Rectal smooth muscle tissue (tissue), 1 donor: ENCODE measurements around the gene ENGASE.

Experiments
- H3K27ac ChIP-seq: one replicate; pipeline ENCODE4 v1.7.0; 2013; ENCODE audit warnings: low read depth, low read length, inconsistent platforms
- H3K27me3 ChIP-seq: one replicate; pipeline ENCODE4 v1.7.0; 2013; ENCODE audit warnings: low read length; ENCODE audit not compliant: control insufficient read depth, insufficient read depth
- H3K36me3 ChIP-seq: one replicate; pipeline ENCODE4 v1.7.0; 2013; ENCODE audit warnings: low read length; ENCODE audit not compliant: control insufficient read depth, insufficient read depth
- H3K4me1 ChIP-seq: one replicate; pipeline ENCODE4 v1.7.0; 2013; ENCODE audit warnings: low read length; ENCODE audit not compliant: control insufficient read depth, insufficient read depth
- H3K4me3 ChIP-seq: one replicate; pipeline ENCODE4 v1.7.0; 2013; ENCODE audit warnings: low read length
- H3K9ac ChIP-seq: one replicate; pipeline ENCODE4 v1.7.0; 2013; ENCODE audit warnings: low read length

The ENGASE gene

DNA sequence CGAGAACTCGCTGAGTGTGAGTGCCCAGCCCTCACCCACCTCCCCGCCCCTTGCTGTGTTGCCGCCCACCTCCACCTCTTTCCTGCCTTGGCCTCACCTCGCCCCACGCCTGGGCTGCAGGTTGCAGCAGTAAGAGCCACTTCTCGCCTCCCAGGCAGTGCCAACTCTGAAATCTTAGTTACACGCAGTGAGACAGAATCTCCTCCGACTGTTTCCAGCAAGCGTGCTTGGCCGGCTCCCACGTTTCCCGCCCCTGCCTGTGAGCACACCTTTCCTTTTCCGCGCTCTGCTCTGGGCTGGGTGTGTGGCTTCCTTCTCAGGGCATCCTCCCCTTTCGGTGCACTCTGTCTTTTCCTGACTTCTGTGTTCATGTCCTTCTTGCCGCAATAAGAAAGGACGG lies 5.7 kb downstream of the ENGASE start:
- Histone ChIP-seq H3K27ac (no peak overlapping the region), H3K4me1 (peaks cover 7% of the 10 kb centered on the region), H3K4me3 (no peak overlapping the region), H3K36me3 (peaks cover 19% of the 10 kb centered on the region), H3K9ac (no peak overlapping the region), H3K27me3 (no peaks in the 10 kb centered on the region)

DNA sequence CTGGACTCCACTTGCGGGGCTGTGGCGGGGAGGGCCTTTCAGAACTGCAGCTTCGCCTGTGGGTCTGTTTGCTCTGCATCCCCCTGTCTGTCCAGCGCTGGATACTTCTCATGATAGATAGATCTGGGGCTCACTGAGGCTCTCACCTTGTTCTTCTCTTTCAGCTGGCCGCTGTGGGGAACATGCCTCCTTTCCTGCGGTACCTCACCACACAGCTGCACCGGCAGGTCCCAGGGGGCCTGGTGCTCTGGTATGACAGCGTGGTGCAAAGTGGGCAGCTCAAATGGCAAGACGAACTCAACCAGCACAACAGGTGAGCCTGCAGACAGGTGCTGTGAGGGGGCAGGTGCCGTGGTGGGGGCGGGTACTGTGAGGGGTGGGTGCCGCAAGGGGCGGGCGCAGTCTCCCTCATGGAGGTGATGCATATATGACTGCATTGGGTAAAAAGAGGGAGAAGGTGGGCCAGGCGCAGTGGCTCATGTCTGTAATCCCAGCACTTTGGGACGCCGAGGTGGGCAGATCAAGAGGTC lies 6.2 kb downstream of the ENGASE start:
- Histone ChIP-seq H3K4me3 (no peak overlapping the region), H3K4me1 (peaks cover 3% of the 10 kb centered on the region), H3K27ac (no peak overlapping the region), H3K27me3 (no peaks in the 10 kb centered on the region), H3K9ac (no peak overlapping the region), H3K36me3 (peaks cover 19% of the 10 kb centered on the region)

DNA sequence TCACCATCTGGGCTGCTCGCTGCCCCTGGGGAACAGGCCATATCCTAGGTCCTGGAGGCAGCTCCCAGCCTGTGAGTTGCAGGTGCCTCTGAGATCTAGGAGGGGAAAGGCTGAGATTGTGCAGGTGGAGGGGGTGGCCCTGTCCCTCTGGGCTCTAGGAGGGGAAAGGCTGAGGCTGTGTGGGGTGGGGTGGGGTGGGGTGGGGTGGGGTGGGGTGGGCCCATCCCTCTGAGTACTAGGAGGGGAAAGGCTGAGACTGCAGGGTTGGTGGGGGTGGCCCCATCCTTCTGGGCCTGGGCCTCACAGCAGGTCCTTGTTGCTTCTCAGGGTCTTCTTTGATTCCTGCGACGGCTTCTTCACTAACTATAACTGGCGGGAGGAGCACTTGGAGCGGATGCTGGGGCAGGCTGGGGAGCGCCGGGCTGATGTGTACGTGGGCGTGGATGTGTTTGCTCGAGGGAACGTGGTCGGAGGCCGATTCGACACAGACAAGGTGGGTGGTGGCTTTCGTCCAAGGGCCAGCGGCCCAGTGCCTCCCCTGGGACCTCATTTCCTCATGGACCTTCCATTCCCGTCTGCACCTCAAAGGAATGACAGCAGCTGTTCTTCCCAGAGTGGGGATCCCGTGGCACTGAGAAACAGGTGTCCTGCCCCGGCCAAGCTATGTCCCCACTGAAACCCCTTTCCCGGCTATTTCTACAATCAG lies 7.1 kb downstream of the ENGASE start:
- Histone ChIP-seq H3K4me3 (no peak overlapping the region), H3K9ac (no peak overlapping the region), H3K36me3 (peaks cover 21% of the 10 kb centered on the region), H3K27ac (no peak overlapping the region), H3K27me3 (no peaks in the 10 kb centered on the region), H3K4me1 (no peaks in the 10 kb centered on the region)

DNA sequence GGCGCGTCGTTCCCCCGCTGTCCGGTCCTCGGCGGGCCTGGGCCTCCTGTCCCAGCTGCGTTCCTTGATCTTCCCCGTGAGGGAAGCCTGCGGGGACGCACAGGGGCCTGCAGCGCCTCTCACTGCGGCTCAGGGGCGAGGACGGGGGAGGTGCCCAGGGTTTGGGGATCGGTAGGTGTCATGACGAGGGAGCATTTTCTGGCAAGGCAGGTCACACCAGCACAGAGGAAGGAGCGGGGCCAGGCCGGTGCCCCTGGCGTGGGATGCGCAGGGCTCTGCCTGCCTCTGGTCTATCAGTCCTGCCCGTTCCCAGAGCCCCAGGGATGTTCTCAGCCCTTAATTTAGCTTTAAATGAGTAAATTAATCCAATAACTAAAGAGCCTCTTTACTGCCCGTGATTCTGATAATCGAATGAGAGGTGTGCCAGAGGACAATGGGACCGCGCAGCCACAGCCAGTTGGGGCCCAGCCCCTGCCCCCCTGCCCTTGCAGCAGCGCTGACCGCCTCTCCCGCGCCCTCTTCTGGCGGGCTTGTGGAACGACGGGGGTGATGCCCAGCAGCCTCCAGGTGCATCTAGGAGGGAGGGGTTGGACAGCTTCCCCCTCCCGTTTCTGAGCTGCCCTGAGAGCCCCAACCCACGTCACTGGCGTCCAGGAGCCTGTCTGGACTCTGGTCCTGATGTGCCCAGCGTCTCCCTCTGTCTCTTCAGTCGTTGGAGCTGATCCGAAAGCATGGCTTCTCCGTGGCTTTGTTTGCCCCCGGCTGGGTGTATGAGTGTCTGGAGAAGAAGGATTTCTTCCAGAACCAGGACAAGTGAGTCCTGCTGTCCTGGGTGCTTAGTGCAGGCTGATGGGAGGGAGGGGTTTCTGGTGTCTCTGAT lies 7.9 kb downstream of the ENGASE start:
- Histone ChIP-seq H3K4me3 (no peak overlapping the region), H3K4me1 (no peaks in the 10 kb centered on the region), H3K27ac (no peak overlapping the region), H3K36me3 (peaks cover 26% of the 10 kb centered on the region), H3K9ac (no peak overlapping the region), H3K27me3 (no peaks in the 10 kb centered on the region)

DNA sequence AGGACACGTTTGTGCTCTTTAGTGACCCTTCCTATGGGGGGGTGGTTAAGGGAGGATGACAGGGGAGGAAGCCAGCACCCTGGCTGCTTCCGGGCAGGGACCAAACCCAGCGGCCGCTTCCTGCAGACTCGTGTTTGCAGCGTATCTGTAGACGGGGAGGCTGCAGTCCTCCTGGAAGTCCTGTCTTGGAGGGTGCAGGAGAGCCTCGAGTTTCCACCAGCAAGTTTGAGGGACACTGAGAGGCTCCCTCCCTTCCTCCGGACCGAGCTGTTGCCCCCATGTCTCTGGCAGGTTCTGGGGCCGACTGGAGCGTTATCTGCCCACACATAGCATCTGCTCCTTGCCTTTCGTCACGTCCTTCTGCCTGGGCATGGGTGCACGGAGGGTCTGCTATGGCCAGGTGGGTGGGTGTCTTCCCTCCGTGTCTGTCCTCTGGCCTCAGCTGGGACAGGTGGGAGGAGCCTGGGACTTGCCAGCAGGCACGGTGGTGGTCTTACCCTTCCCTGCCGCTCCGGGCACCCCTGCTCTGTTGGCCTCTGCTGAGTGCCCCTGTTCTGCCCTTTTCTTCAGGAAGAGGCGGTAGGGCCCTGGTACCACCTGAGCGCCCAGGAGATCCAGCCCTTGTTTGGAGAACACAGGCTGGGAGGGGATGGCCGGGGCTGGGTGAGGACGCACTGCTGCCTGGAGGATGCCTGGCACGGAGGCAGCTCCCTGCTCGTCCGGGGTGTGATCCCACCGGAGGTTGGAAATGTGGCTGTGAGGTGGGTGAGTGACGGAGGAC lies 8.8 kb downstream of the ENGASE start:
- H3K36me3 ChIP-seq = peaks cover 26% of the 10 kb centered on the region

DNA sequence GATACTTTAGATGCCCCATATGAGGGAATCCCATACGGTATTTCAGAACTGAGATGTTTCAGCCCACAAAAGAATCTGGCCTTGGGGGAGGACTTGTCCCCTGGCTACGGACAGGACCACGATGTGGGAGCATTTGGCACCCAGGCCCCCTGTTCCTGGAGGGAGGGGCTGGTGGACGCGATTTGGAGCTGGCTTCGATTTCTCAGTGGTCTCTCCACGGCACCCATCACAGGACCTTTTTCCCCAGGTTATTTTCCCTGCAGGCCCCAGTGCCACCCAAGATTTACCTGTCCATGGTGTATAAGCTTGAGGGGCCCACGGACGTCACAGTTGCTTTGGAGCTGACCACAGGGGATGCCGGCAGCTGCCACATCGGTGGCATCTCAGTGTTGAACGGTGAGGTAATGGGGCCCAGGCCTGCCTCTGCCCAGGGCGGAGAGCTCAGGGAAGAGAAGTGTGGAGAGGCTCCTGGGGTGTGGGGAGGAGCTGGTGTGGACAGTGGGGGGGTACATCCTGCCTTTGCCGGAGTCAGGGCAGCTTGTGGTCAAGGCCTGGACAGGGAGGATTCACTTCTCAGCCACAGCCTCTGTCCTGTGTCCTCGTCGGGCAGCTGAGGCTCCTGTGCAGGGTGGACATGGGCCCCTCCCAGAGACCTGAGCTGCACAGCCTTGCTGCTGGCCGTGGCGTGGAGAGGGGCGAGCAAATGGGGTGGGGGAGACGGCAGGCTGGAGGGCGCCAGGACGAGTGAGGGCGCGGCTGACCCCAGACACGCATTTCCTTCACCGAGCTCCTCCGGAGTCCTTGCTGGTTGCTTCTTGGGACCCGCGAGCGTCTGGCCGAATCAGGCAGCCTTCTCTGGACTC lies 9.9 kb downstream of the ENGASE start:
- Histone ChIP-seq H3K36me3 (peaks cover 22% of the 10 kb centered on the region), H3K4me1 (no peaks in the 10 kb centered on the region), H3K27me3 (no peaks in the 10 kb centered on the region), H3K4me3 (no peak overlapping the region), H3K27ac (no peak overlapping the region), H3K9ac (no peak overlapping the region)

More for the DNA sequence above, 8.8 kb downstream of the ENGASE start:
- Histone ChIP-seq H3K27ac (no peak overlapping the region), H3K9ac (no peak overlapping the region), H3K27me3 (no peaks in the 10 kb centered on the region), H3K4me1 (no peaks in the 10 kb centered on the region), H3K4me3 (no peak overlapping the region)

DNA sequence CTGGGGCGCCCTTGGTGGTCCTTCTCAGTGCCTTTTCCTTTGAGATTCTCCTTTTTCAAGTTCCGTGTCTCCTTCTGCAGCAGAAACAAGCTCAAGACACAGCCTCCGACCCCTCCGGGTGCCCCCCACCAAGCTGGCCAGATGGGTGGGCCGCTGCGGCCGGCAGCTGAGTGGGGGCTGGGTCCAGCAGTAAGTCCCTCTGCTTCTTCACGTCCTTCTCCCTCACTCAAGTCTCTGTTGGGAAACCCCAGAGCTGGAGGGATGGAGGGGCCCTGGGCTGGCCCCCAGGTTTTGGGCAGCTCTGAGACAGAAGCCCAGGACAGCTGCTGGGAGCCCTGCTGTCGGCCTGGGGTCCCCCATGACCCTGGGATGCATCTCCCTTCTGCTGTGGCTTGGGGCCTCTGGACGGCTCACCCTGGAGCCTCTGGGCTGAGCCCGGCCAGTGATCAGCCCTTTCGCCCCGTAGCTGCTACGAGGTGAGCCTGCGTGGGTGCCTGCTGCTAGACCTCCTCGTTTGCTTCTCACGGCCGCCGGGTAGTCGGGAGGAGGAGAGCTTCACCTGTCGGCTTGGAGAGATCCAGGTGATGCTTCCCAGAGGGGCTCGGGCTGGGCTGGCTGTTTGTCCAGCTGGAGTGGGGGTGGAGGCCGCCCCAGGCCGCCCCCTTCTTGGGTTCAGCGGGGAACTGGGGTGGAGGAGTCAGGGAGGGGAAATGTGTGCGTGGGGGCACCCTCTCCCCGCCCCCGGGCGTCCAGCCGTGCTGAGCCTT lies 10.7 kb downstream of the ENGASE start:
- H3K27ac ChIP-seq = no peak overlapping the region
- no peak overlapping the region for H3K9ac ChIP-seq
- H3K27me3 ChIP-seq = no peaks in the 10 kb centered on the region
- no peak overlapping the region for H3K4me3 ChIP-seq
- peaks cover 15% of the 10 kb centered on the region for H3K36me3 ChIP-seq
- no peaks in the 10 kb centered on the region for H3K4me1 ChIP-seq

DNA sequence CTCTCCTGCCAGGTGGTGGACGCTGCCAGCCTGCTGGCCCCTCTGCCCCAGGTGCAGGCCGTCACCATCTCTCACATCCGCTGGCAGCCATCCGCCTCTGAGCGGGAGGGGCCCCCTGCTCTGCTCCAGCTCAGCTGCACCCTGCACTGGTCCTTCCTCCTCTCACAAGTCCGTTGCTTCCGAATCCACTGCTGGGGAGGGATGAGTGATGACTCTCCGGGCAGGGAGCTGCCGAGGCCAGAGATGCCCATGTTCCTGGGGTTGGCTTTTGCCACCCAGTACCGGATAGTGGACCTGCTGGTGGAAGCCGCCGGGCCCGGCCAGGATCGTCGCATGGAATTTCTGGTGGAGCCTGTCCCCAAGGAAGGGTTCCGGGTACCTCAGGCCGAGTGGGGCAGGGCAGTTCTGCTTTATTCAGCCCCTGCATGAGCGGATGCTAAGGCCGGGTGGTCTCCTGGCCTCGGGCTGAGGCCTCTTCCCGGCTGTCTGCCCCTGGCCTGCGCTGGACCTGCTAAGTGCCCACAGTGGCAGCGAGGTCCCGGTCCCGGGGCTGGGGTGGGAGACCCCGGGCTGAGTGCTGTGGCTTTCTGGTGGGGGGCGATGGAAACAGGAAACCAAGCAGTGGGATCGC lies 11.4 kb downstream of the ENGASE start:
- Histone ChIP-seq H3K9ac (no peak overlapping the region), H3K4me1 (no peaks in the 10 kb centered on the region), H3K27ac (no peak overlapping the region), H3K27me3 (no peaks in the 10 kb centered on the region), H3K36me3 (peaks cover 9% of the 10 kb centered on the region), H3K4me3 (no peak overlapping the region)

DNA sequence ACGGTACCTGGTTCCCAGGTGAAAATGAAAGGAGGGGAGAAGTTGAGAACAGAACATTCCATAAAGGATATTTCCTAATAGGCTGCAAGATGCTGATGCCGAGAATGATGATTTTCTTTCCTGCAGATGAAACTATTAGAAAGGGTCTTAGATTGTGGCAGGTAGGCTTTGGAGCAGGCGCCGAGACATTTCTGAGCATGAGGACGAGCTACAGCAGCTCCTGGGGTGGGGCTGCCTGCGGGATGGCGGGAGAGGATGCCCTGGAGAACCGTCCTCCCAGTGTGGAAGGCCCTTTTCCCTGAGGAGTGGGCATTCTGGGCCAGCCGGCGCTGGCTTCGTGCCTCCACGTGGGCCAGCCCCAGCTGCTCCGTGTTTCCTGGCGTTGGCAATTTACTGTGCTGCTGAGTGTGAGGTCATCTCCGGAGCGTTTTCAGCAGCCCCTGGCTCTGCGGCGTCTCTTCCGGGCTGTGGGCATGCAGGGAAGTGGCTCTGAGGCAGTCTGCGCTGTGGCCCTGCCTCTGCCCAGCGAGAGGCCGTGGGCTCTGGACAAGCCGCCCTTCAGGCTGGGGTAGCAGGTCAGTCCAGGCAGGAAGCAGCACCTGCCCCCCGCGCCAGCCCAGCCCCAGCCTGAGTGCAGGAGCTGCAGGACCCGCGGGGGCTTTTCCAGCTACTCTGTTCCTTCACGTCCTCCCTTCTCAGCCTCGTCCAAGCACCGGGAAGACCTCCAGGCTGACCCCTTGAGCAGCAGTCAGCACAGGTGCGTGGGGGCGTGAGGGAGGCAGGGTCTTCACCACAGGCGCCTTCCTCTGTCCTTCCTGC lies 12.2 kb downstream of the ENGASE start:
- no peaks in the 10 kb centered on the region for H3K27me3 ChIP-seq
- no peaks in the 10 kb centered on the region for H3K4me1 ChIP-seq
- H3K4me3 ChIP-seq = no peak overlapping the region
- no peak overlapping the region for H3K27ac ChIP-seq
- H3K9ac ChIP-seq = no peak overlapping the region
- H3K36me3 ChIP-seq = peaks cover 9% of the 10 kb centered on the region

DNA sequence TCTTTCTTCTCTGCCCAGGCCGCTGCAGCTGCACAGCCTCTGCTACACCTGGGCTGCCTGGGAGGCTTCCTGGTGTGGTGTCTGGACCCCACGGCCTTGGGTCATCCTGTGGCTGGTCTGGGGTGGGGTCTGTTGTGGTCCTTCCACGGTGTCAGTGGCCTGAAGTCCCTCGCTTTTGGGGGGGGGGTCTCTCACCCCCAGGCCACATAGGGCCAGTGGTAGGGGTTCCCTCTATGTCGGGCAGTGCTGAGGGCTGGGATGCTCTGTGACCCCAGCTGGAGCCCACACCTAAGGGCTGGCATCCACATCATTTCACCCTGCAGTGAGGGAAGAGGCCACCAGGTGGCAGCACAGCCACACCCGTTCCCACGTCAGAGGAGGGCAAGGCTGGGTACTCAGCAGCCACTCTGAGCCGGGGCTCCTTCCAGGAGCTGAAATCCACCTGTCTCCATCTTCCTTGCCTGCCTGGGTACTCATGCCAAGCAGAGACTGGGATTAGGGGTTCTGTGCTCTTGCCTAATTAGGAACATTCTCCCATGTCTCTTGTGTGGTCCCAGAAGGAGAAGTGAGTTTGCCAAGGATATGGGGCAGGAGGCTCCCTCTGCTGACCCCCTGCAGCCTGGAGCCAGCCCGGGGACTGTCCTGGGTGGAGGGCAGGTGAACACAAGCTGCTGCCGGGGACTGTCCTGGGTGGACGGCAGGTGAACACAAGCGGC lies 13.0 kb downstream of the ENGASE start:
- Histone ChIP-seq H3K36me3 (peaks cover 9% of the 10 kb centered on the region), H3K4me3 (no peak overlapping the region), H3K27me3 (no peaks in the 10 kb centered on the region), H3K27ac (no peak overlapping the region), H3K4me1 (no peaks in the 10 kb centered on the region), H3K9ac (no peak overlapping the region)
